ENCODE results near the gene NFAM1. TPM values are rescaled to one million over a fixed set of nuclear protein-coding genes. Genes with fewer than 3 reads are reported as not detected.

NFAM1 gene
- total and polyA plus RNA-seq, 5 donors from 2014 or later: 0.11 to 0.54 (median 0.12) TPM; not detected in 2

GRCh38 chr22:42331014-42331413, 101.2 kb downstream of the NFAM1 start:
- Mint-ChIP-seq H3K27me3 (no peaks in the 10 kb centered on the region), H3K36me3 (no peaks in the 10 kb centered on the region), H3K9me3 (no peaks in the 10 kb centered on the region), H3K27ac (no peak overlapping the region), H3K4me3 (no peak overlapping the region), H3K4me1 (peaks cover 0 to 19% (median 4%) of the 10 kb centered on the region in 4 donors)
- no peaks in the 10 kb centered on the region for H3K9me3 ChIP-seq (ENCODE audit: control insufficient read depth in 2 of 2, low read length in 2 of 2)
- no peak overlapping the region for H3K4me3 ChIP-seq (ENCODE audit: low read depth, low read length)
- H3K36me3 ChIP-seq (ENCODE audit: control insufficient read depth, insufficient read depth, low read length): no peaks in the 10 kb centered on the region
- DNase-seq (no peak), ATAC-seq (ENCODE audit: low read depth in 2 of 2) (no peak)
- no peak overlapping the region for H3K27ac ChIP-seq (ENCODE audit: insufficient read depth, low read length, poor library complexity, severe bottlenecking)
- H3K27me3 ChIP-seq (ENCODE audit: control insufficient read depth, insufficient read depth, low read length): no peaks in the 10 kb centered on the region
- H3K4me1 ChIP-seq (ENCODE audit: control insufficient read depth, insufficient read depth, low read length, poor library complexity, severe bottlenecking): peaks cover 3% of the 10 kb centered on the region

Other genes starting within 250 kb of the NFAM1 start
- 101 TPM for gene TCF20, start 161.8 kb downstream of the NFAM1 start, total RNA-seq
- 1 to 10 TPM; 1.4 to 2.1 (median 1.9) TPM for gene TCF20, start 161.8 kb downstream of the NFAM1 start, polyA plus RNA-seq
- gene RRP7A, start 87.4 kb upstream of the NFAM1 start, total RNA-seq: 56.0 TPM
- 10 to 100 TPM; 29.8 to 50.6 (median 45.2) TPM for gene RRP7A, start 87.4 kb upstream of the NFAM1 start, polyA plus RNA-seq
- not detected for gene SERHL2, start 121.6 kb upstream of the NFAM1 start, total RNA-seq
- under 1 TPM in 3 of 4 donors, not detected in 1; 0.41 to 0.76 (median 0.50) TPM for gene SERHL2, start 121.6 kb upstream of the NFAM1 start, polyA plus RNA-seq
- 81.0 TPM for gene POLDIP3, start 182.5 kb upstream of the NFAM1 start, total RNA-seq
- 10 to 100 TPM; 63.7 to 79.7 (median 70.7) TPM for gene POLDIP3, start 182.5 kb upstream of the NFAM1 start, polyA plus RNA-seq
- gene ATP5MGL, start 208.2 kb upstream of the NFAM1 start, total RNA-seq: 4.6 TPM
- gene ATP5MGL, start 208.2 kb upstream of the NFAM1 start, polyA plus RNA-seq: 1 to 10 TPM in 1 of 4 donors, under 1 TPM in 3; 0.67 to 1.3 (median 0.97) TPM
- gene CYB5R3, start 217.0 kb upstream of the NFAM1 start, total RNA-seq: 56.3 TPM
- 10 to 100 TPM; 46.6 to 56.3 (median 54.4) TPM for gene CYB5R3, start 217.0 kb upstream of the NFAM1 start, polyA plus RNA-seq

Data from CD4-positive, CD25-positive, alpha-beta regulatory T cell (primary cell).